ENCODE data around the gene TRIO. TPM values are rescaled to one million over a fixed set of nuclear protein-coding genes. Genes with fewer than 3 reads are reported as not detected.

The TRIO gene
- total RNA-seq, 4 donors from 2014 or later = 186 to 388 (median 285) TPM

GRCh38 chr5:14486486-14486885, 343.3 kb downstream of the TRIO start:
- Histone ChIP-seq H3K36me3 (peaks cover 0 to 43% (median 19%) of the 10 kb centered on the region in 4 donors), H3K4me3 (no peak overlapping the region), H3K4me1 (peaks cover 0 to 19% (median 5%) of the 10 kb centered on the region in 4 donors), H3K9me3 (no peaks in the 10 kb centered on the region), H3K27me3 (no peaks in the 10 kb centered on the region), H3K27ac (no peak overlapping the region)
- intact Hi-C loops (cut with DNase I; ENCODE audit: low total_unique reads) = no loop called here
- WGBS, 2 donors (ENCODE audit: low coverage in 1 of 2) = 91 to 100% methylated on average over 1 to 5 of the region's 5 CpGs
- in situ Hi-C loops (cut with MboI; ENCODE audit: low pct_ligation_motif_present in 1 of 4, low pct_unique_long_range_greater_than_20kb in 1 of 4, low sequenced_read_pairs in 3 of 4) = no loop called here
- TF ChIP-seq POLR2A (IDR thresholded peaks at IDR 0.05) (no peak), EP300 (IDR thresholded peaks at IDR 0.05; ENCODE audit: low read depth) (no peak), CTCF (IDR thresholded peaks at IDR 0.05) (no peak), POLR2AphosphoS5 (IDR thresholded peaks at IDR 0.05) (no peak)
- DNase-seq = no peak

- H3K36me3 ChIP-seq = peaks cover 0 to 38% (median 19%) of the 10 kb centered on the region in 4 donors
- H3K27ac ChIP-seq = no peak overlapping the region
- no peaks in the 10 kb centered on the region for H3K27me3 ChIP-seq
- no peak for DNase-seq
- 93% methylated on average over 57 of the region's 62 CpGs; no CpG with 5 or more reads in 1 of the 2 donors for WGBS, 2 donors (ENCODE audit: low coverage in 1 of 2)
- H3K4me1 ChIP-seq = peaks cover 0 to 19% (median 5%) of the 10 kb centered on the region in 4 donors
- no peak overlapping the region for H3K4me3 ChIP-seq
- intact Hi-C loops (cut with DNase I; ENCODE audit: low total_unique reads) (no loop called here), in situ Hi-C loops (cut with MboI; ENCODE audit: low pct_ligation_motif_present in 1 of 4, low pct_unique_long_range_greater_than_20kb in 1 of 4, low sequenced_read_pairs in 3 of 4) (no loop called here)
- no peaks in the 10 kb centered on the region for H3K9me3 ChIP-seq
- TF ChIP-seq EP300 (IDR thresholded peaks at IDR 0.05; ENCODE audit: low read depth) (no peak), CTCF (IDR thresholded peaks at IDR 0.05) (no peak), POLR2AphosphoS5 (IDR thresholded peaks at IDR 0.05) (no peak), POLR2A (IDR thresholded peaks at IDR 0.05) (no peak)
Observed at GRCh38 chr5:14486996-14487896, 344.1 kb downstream of the TRIO start.

GRCh38 chr5:14487897-14488570, 344.9 kb downstream of the TRIO start:
- Histone ChIP-seq H3K4me3 (no peak overlapping the region), H3K36me3 (peaks cover 0 to 38% (median 19%) of the 10 kb centered on the region in 4 donors), H3K27ac (no peak overlapping the region), H3K9me3 (no peaks in the 10 kb centered on the region), H3K4me1 (peaks cover 0 to 19% (median 5%) of the 10 kb centered on the region in 4 donors), H3K27me3 (no peaks in the 10 kb centered on the region)
- intact Hi-C loops (cut with DNase I; ENCODE audit: low total_unique reads) = no loop called here
- no peak for DNase-seq
- TF ChIP-seq POLR2AphosphoS5 (IDR thresholded peaks at IDR 0.05) = no peak
- no peak for TF ChIP-seq CTCF (IDR thresholded peaks at IDR 0.05)
- no peak for TF ChIP-seq POLR2A (IDR thresholded peaks at IDR 0.05)
- no peak for TF ChIP-seq EP300 (IDR thresholded peaks at IDR 0.05; ENCODE audit: low read depth)
- whole genome bisulfite sequencing, 2 donors (ENCODE audit: low coverage in 1 of 2) = 93 to 95% methylated on average over 9 to 60 of the region's 60 CpGs
- in situ Hi-C loops (cut with MboI; ENCODE audit: low pct_ligation_motif_present in 1 of 4, low pct_unique_long_range_greater_than_20kb in 1 of 4, low sequenced_read_pairs in 3 of 4) = no loop called here

- 91 to 94% methylated on average over 2 to 11 of the region's 11 CpGs for WGBS, 2 donors (ENCODE audit: low coverage in 1 of 2)
- TF ChIP-seq POLR2AphosphoS5 (IDR thresholded peaks at IDR 0.05) (no peak), POLR2A (IDR thresholded peaks at IDR 0.05) (no peak), EP300 (IDR thresholded peaks at IDR 0.05; ENCODE audit: low read depth) (no peak), CTCF (IDR thresholded peaks at IDR 0.05) (no peak)
- in situ Hi-C loops (cut with MboI; ENCODE audit: low pct_ligation_motif_present in 1 of 4, low pct_unique_long_range_greater_than_20kb in 1 of 4, low sequenced_read_pairs in 3 of 4) = no loop called here
- intact Hi-C loops (cut with DNase I; ENCODE audit: low total_unique reads) = no loop called here
- Histone ChIP-seq H3K9me3 (no peaks in the 10 kb centered on the region), H3K4me1 (peaks cover 0 to 19% (median 5%) of the 10 kb centered on the region in 4 donors), H3K27ac (no peak overlapping the region), H3K36me3 (peaks cover 0 to 38% (median 17%) of the 10 kb centered on the region in 4 donors), H3K27me3 (no peaks in the 10 kb centered on the region), H3K4me3 (no peak overlapping the region)
- DNase-seq = no peak
Observed at GRCh38 chr5:14488709-14489108, 345.6 kb downstream of the TRIO start.

Data from transverse colon (tissue), 4 donors.